G401.6 (cell line): ENCODE data around the gene LRRC18.

Experiments used
- FAIRE-seq: peaks from 2 replicates; lab custom pipeline; 2012; peaks lifted over from hg19 to GRCh38; lab: Jason Lieb, UNC

The LRRC18 gene

DNA sequence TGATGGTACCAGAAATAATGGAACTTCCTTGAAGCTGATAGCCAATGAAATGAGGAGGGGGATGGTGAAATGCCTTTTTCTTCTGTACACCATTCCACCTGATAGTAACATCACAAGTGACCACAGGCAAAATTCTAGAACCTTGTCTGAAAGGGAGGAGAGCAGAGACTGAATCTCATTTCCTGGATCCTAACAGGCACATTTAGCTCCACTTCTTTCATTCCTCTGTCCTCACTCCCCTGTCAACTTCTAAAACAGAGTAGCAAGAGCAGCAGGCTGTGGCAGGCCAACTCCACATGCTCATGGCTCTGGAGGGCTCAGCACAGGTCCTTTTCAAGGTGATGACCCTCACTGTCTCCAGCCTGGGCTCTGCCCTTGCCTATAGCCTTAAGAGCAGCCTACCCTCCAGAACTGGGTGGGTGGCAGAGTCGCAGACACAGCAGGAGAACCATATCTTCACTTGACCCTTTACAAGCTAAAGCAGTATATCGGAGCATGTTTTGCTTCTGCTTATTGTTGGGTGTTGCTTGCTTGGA, at the start of gene LRRC18:
Gene LRRC18, minus strand, starts transcription at position 51 of the 536 bp plus-strand sequence. CDS start 25,685 bp downstream, outside the sequence.
- no peak for FAIRE-seq

GRCh38 chr10:48985621-48986158, 46.0 kb upstream of the LRRC18 start:
- FAIRE-seq: no peak

- FAIRE-seq: no peak
These were observed 44.2 kb upstream of the LRRC18 start for GRCh38 chr10:48983648-48984351.

DNA sequence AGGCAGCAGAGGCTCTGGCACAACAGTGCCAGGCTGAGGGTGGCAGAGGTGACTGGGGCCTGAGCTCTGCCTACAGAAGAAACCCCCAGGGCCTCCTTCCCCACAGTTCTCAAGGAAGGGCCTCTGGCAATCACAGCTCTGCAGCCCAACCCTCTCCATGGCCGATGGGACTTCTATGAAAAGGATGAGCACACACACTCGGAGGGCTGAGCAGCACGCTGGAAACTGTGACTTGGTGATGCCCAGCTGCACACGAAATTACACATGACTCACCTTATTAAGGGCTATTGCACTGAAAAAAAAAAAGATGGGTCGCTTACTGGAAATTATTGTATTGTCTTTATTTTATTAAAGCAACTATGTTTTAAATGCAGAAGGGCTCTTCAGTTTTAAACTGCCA, 42.9 kb upstream of the LRRC18 start:
- FAIRE-seq: no peak

DNA sequence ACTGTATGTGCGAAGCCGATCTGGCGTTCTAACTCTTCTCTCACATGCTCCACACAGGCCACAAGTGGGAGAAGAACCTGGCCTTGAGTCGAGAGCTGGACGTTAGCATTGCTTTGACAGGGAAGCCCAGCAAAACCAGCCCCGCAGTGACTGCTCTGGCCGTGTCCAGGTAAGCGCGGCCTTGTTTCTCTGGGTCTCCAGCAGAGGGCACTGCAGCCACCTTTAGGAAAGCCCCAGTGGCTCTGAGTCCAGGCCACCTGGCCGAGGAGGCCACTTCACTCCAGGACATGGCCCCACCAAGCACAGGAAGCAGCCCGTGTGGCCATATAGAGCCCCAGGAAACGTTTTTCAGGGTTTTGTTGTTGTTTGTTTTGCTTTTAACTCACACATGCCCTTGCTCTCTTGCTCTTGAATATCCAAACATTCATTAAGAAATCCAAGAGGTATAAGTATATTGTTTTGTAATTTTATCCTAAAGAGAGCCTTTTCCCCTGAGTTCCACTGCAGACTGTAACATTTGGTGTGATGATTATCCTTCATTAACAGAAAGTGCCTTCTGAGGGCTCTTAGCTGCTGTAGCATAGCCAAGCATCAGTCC, 41.8 kb upstream of the LRRC18 start:
- no peak for FAIRE-seq

GRCh38 chr10:48978318-48978717, 38.7 kb upstream of the LRRC18 start:
- FAIRE-seq: no peak

- FAIRE-seq: no peak
These were observed 36.6 kb upstream of the LRRC18 start for GRCh38 chr10:48976196-48976595.

DNA sequence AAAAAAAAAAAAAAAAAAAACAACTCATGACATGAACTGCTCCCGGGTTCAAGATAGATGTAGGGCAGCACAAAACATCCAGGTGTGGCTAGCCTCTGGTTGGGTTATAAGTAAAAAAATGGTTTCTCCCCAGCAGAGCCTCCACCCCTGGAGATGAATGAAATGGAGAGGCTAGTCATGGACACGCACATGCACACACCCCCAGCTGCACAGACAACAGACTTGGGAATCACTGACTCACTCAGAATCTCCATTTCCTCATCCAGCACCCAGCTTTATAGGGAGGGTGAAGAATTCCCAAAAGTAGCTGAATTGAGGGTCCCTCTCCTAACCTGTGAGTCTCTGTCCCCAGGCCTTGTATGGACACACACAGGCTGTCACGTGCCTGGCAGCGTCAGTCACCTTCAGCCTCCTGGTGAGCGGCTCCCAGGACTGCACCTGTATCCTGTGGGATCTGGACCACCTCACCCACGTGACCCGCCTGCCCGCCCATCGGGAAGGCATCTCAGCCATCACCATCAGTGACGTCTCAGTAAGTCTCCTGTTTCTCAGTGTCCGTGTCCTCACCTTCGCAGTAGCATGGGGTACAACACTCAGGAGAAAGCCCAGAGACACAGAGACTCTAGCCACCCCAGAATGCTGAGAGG, 35.0 kb upstream of the LRRC18 start:
- no peak for FAIRE-seq

GRCh38 chr10:48973065-48973464, 33.4 kb upstream of the LRRC18 start:
- no peak for FAIRE-seq

GRCh38 chr10:48970654-48971053, 31.0 kb upstream of the LRRC18 start:
- FAIRE-seq: no peak

- no peak for FAIRE-seq
These were observed 30.4 kb upstream of the LRRC18 start for GRCh38 chr10:48970046-48970445.

DNA sequence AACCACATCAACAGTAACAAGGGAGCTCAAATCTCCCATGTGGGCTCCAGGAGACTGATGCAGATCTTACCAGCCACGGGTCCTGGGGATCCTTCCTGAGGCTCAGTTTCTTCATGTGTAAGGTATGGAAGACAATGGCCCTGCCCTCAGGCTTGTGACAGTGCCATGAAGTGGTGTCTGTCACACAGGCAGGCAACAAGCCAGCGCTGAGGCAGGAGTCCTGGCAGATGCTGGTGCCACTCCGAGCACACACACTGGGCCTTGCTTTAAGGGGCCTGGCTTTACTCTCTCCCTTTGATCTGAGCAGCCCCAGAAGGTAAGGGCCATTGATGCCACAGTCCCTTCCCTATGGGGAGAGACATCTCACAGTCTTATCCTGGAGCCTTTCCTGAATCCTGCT, 28.4 kb upstream of the LRRC18 start:
- FAIRE-seq: no peak

- no peak for FAIRE-seq
These were observed 25.8 kb upstream of the LRRC18 start for GRCh38 chr10:48965460-48965859.

DNA sequence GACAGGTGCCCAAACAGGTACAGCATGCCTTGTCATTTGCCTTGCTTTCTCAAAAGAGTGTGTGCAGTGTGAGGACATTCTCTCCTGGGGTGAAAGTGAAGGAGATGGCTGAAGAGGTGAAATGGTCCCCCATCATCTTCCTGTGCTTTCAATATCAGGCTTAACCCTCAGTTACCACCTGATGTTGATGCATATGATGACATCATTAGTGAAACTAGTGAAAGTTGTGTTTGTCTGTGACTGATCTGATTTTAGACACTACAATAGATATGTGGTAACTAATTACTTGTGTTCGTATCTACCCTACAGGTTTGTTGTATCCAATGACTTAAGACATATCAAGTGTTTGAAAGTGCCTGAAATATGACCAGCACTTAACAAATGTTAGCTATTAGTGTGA, 24.4 kb upstream of the LRRC18 start:
- no peak for FAIRE-seq

DNA sequence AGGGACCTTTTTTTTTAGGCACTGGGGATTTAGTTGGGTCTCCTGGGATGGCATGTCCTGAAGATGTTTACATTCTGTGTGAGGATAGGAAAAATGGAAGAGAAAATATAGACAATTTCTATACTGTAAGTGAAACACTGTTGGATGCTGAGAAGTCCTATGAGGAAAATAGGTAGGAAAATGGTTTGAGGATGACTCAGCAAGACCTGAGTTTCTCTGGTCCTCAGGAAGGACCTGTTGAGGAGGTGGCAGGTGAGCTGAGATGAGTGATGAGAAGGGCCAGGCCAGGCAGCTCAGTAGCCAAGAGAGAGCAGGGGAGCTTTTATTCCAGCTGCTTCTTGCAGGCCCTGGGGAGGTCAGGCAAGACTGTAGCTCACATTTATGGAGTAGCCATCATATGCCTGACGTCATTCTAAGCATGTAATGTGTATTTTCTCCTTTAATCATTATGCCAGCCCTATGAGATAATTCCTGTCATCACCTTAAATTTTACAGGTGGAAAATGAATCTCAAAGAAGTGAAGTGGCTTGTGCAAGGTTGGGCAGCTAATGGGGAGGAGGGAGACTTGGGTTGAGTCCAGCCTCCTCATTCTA, 19.1 kb upstream of the LRRC18 start:
- no peak for FAIRE-seq

- no peak for FAIRE-seq
These were observed 17.9 kb upstream of the LRRC18 start for GRCh38 chr10:48957361-48958151.

- FAIRE-seq: no peak
These were observed 12.1 kb upstream of the LRRC18 start for GRCh38 chr10:48951707-48952106.

- no peak for FAIRE-seq
These were observed 8.9 kb upstream of the LRRC18 start for GRCh38 chr10:48948470-48949037.

GRCh38 chr10:48947690-48948469, 8.2 kb upstream of the LRRC18 start:
- FAIRE-seq: no peak

DNA sequence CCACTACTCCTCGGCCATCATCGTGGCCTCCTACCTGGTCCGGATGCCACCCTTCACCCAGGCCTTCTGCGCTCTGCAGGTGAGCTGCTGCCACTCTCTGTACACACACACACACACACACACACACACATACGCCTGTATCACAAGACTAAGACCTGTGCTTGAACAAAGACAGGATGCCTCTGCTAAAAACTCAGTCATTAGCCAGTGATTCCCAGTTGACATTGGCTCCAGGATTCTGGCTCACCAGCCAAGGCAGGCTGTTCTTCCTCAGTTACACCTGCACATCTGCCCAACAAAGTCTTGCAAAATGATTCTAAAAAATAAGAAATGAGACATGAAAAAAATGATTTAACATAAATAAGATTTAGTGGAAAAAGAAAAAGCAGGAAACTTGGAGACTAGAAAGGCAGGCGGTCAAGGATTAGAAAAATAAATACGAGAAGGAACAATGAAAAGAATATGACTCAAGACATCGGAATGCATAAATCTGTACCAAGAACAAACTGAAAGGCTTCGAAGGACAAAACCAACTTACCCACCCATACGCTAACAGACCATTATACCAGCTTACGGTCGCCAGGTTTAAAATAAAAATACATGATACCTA, 7.4 kb upstream of the LRRC18 start:
- FAIRE-seq: no peak
